ENCODE results near the gene ACTR8.
A peak's percentile ranks its signal among the peaks of the same experiment; 100 is the strongest.

ACTR8 gene

GRCh38 chr3:53900666-53901331 is 18.8 kb upstream of the ACTR8 start:
- TF ChIP-seq CTCF (IDR thresholded peaks at IDR 0.05; ENCODE audit: low read depth, low read length): no peak
- no peak overlapping the region for H3K4me3 ChIP-seq (ENCODE audit: low read depth, low read length)

- no peak for TF ChIP-seq CTCF (IDR thresholded peaks at IDR 0.05; ENCODE audit: low read depth, low read length)
- H3K4me3 ChIP-seq (ENCODE audit: low read depth, low read length): no peak overlapping the region
These were observed 17.8 kb upstream of the ACTR8 start for GRCh38 chr3:53899750-53900149.

GRCh38 chr3:53892286-53892637 is 10.3 kb upstream of the ACTR8 start:
- TF ChIP-seq CTCF (IDR thresholded peaks at IDR 0.05; ENCODE audit: low read depth, low read length): no peak
- peak overlapping the region; percentile 97 for H3K4me3 ChIP-seq (ENCODE audit: low read depth, low read length)

- no peak for TF ChIP-seq CTCF (IDR thresholded peaks at IDR 0.05; ENCODE audit: low read depth, low read length)
These were observed 9.7 kb upstream of the ACTR8 start, which contains the start of gene SELENOK for GRCh38 chr3:53891497-53892285. Gene SELENOK (minus strand): TSS chr3:53891859.

GRCh38 chr3:53890726-53891475 is 8.9 kb upstream of the ACTR8 start:
- peak overlapping the region; percentile 97 for H3K4me3 ChIP-seq (ENCODE audit: low read depth, low read length)
- no peak for TF ChIP-seq CTCF (IDR thresholded peaks at IDR 0.05; ENCODE audit: low read depth, low read length)

More at GRCh38 chr3:53891497-53892285, 9.7 kb upstream of the ACTR8 start, which contains the start of gene SELENOK:
- peak within 1 kb of the TSS; percentile 97 for H3K4me3 ChIP-seq (ENCODE audit: low read depth, low read length)

- H3K4me3 ChIP-seq (ENCODE audit: low read depth, low read length): no peak overlapping the region
- no peak for TF ChIP-seq CTCF (IDR thresholded peaks at IDR 0.05; ENCODE audit: low read depth, low read length)
These were observed 6.3 kb upstream of the ACTR8 start for GRCh38 chr3:53888232-53888631.
